Stimulated activated memory B cell treated with anti-CD40 and anti-IgM and Interleukin-4, amounts not matched to agents 10 μg/mL and 1 μg/mL and 100 μg/mL, for 72 hours (primary cell): ENCODE data around the gene TBX18.

ENCODE experiments used
- ATAC-seq: fragments of 150-1000 bp; cut with Tn5 transposase; 2 replicates; pipeline ENCODE4 v1.10.0; 2021
- H3K27ac Mint-ChIP-seq: one replicate; pipeline ENCODE4 v1.8.0; 2022; ENCODE audit warnings: mild to moderate bottlenecking, mixed read lengths
- H3K27me3 Mint-ChIP-seq: one replicate; pipeline ENCODE4 v1.8.0; 2022; ENCODE audit warnings: mixed read lengths
- H3K36me3 Mint-ChIP-seq: one replicate; pipeline ENCODE4 v1.8.0; 2022; ENCODE audit warnings: mixed read lengths
- H3K4me1 Mint-ChIP-seq: one replicate; pipeline ENCODE4 v1.8.0; 2022; ENCODE audit warnings: mixed read lengths
- H3K4me3 Mint-ChIP-seq: one replicate; pipeline ENCODE4 v1.8.0; 2022; ENCODE audit warnings: mild to moderate bottlenecking, moderate library complexity, mixed read lengths
- H3K9me3 Mint-ChIP-seq: one replicate; pipeline ENCODE4 v1.8.0; 2022; ENCODE audit warnings: mixed read lengths

TBX18 gene

DNA sequence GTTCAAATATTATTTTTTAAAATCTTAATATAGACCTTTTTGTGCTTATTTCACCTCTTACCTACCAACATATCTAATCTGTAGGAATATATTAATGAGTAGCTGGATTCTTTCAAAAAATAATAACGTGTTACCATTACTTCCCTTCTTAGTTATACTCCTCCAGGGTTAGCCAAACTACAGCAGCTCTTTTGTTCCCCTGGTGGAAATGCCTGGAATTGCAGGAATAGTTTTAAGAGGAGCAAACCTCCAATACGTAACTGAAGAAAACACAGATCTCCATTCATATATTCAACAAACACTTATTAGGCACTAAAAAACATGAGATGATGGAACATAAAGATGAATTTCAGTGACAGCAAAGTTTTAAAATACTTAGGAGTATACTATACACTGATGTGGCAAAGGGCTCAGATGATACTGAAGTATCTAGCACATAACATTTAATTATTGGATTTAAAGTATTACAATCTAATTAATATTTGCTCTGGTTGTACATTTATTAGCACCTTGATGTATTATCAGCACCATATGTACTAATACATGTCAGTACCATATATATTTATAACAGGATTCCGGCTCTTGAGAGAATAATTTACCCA is 78.3 kb downstream of the TBX18 start:
- no peak for ATAC-seq
- H3K27ac Mint-ChIP-seq: no peak overlapping the region
- H3K9me3 Mint-ChIP-seq: peaks cover 3% of the 10 kb centered on the region
- H3K4me1 Mint-ChIP-seq: no peaks in the 10 kb centered on the region
- no peaks in the 10 kb centered on the region for H3K27me3 Mint-ChIP-seq
- H3K4me3 Mint-ChIP-seq: no peak overlapping the region
- H3K36me3 Mint-ChIP-seq: no peaks in the 10 kb centered on the region

DNA sequence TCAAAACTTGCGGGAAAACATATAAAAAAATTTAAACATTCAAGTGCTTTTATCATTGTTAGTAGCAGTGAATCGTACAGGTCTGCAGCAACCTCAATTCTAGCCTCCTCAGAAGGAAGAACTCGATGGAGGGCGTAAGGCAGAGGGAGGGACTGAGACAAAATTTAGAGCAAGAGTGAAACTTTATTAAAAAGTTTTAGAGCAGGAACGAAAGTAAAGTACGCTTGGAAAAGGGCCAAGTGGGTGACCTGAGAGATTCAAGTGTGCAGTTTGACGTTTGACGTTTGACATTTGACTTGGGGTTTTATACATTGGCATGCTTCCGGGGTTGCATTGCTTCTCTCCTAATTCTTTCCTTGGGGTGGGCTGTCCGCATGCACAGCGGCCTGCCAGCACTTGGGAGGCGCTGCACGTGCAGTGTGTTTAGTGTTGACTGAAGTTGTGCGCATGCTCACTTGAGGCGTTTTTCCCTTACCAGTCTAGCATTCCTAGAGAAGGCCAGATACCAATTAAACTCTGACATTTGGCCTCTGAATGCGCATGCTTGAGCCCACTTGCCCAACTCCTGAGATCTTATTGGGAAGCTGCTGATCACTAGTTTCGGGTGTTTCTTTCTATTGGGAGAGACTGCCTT is 82.6 kb downstream of the TBX18 start:
- H3K4me3 Mint-ChIP-seq: no peak overlapping the region
- H3K36me3 Mint-ChIP-seq: no peaks in the 10 kb centered on the region
- H3K27me3 Mint-ChIP-seq: no peaks in the 10 kb centered on the region
- no peaks in the 10 kb centered on the region for H3K4me1 Mint-ChIP-seq
- peaks cover 2% of the 10 kb centered on the region for H3K9me3 Mint-ChIP-seq
- ATAC-seq: no peak
- H3K27ac Mint-ChIP-seq: no peak overlapping the region

GRCh38 chr6:84675651-84676050 is 88.7 kb downstream of the TBX18 start:
- H3K4me1 Mint-ChIP-seq: no peaks in the 10 kb centered on the region
- H3K4me3 Mint-ChIP-seq: no peak overlapping the region
- ATAC-seq: no peak
- H3K36me3 Mint-ChIP-seq: no peaks in the 10 kb centered on the region
- no peaks in the 10 kb centered on the region for H3K27me3 Mint-ChIP-seq
- peaks cover 8% of the 10 kb centered on the region for H3K9me3 Mint-ChIP-seq
- H3K27ac Mint-ChIP-seq: no peak overlapping the region

DNA sequence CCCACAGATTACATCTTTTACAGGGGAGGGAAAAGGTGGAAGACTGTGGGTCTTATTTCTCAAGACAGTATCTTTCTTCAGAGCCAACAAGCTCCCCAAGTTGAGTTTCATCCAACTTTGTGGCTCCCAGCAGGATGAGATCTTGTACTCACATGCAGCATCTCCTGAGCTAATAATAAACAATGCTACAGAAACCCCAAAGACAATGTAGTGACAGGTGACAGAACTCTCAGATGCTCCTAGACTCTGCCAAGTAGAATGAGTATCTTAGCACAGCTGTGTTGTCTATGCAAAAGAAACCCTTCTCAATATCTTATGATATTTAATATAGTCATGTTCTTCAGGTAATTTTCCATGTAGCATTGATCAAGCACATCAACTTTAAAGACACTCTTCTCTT is 90.0 kb downstream of the TBX18 start:
- ATAC-seq: no peak
- no peak overlapping the region for H3K4me3 Mint-ChIP-seq
- H3K4me1 Mint-ChIP-seq: no peaks in the 10 kb centered on the region
- H3K27ac Mint-ChIP-seq: no peak overlapping the region
- peaks cover 8% of the 10 kb centered on the region for H3K9me3 Mint-ChIP-seq
- H3K27me3 Mint-ChIP-seq: no peaks in the 10 kb centered on the region
- no peaks in the 10 kb centered on the region for H3K36me3 Mint-ChIP-seq

DNA sequence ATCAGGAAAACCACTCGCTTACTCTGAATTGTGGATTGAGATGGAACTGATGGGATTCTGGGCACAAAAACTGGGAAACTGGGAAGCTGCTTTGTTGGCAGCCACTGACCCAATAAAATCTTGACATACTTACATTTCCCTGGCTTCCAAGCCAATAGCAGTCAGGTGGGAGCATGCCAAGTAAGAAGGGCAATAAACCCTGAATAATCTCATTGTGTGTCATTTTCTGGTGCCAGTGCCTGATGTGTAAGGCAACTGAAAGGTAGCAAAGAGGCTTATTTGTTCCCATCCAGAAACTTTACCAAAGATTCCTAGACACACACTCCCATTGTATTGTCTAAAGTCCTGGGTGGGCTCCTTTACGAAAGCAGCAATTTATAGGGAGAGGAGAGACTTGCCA is 93.2 kb downstream of the TBX18 start:
- H3K27ac Mint-ChIP-seq: no peak overlapping the region
- peaks cover 3% of the 10 kb centered on the region for H3K9me3 Mint-ChIP-seq
- H3K4me3 Mint-ChIP-seq: no peak overlapping the region
- no peaks in the 10 kb centered on the region for H3K36me3 Mint-ChIP-seq
- no peak for ATAC-seq
- H3K4me1 Mint-ChIP-seq: no peaks in the 10 kb centered on the region
- H3K27me3 Mint-ChIP-seq: no peaks in the 10 kb centered on the region

- H3K36me3 Mint-ChIP-seq: no peaks in the 10 kb centered on the region
- H3K4me1 Mint-ChIP-seq: no peaks in the 10 kb centered on the region
- H3K27me3 Mint-ChIP-seq: no peaks in the 10 kb centered on the region
- ATAC-seq: no peak
- no peak overlapping the region for H3K27ac Mint-ChIP-seq
- H3K4me3 Mint-ChIP-seq: no peak overlapping the region
- peaks cover 3% of the 10 kb centered on the region for H3K9me3 Mint-ChIP-seq
These were observed 94.5 kb downstream of the TBX18 start for GRCh38 chr6:84669945-84670344.

DNA sequence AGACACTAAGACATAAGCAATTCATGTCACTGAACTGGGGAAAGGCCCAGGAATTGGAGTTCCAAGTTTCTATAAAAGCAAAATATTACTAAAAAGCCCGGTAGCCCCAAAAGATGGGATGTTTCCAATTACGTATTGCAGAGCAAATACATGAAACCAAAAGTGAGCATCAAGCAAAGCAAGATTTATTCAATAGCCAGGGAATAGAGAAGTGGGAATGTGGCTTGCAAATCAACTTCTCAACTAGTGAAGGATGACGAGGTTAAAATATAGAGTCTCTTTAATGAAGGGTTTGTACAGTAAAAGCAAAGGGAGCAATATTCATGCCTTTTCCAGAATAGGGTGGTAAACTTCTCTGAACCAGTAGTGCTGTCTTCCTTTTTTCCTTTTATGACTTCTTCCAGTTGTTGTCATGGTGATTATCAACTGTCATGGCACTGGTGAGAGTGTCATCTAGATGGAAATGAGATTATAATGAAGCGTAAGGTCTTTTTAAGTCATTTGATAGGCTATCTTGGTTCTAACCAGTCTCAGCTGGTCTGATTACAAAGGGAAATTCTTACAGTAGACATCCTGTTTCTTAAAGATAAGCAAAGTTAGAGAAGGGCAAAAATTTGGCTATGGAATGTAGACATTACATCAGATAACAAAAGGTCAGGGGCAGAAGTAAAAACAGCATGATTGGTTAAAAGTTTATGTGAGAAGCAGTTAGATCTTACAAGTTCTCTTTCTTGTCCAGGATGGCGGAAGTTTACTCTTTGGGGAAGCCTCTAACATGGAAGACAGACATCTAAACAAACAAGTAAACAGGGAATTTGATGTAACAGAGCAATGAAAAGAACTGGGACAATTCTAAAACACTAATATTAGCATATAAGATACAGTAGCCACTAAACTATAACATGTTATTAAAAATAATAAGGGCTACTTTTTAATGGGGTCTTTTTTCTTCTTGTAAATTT is 96.9 kb downstream of the TBX18 start:
- ATAC-seq: no peak
- Mint-ChIP-seq H3K27me3 (no peaks in the 10 kb centered on the region), H3K4me3 (no peak overlapping the region), H3K27ac (no peak overlapping the region), H3K4me1 (no peaks in the 10 kb centered on the region), H3K9me3 (peaks cover 3% of the 10 kb centered on the region), H3K36me3 (no peaks in the 10 kb centered on the region)

GRCh38 chr6:84665401-84665800 is 99.0 kb downstream of the TBX18 start:
- no peaks in the 10 kb centered on the region for H3K27me3 Mint-ChIP-seq
- H3K9me3 Mint-ChIP-seq: peaks cover 3% of the 10 kb centered on the region
- no peaks in the 10 kb centered on the region for H3K4me1 Mint-ChIP-seq
- H3K36me3 Mint-ChIP-seq: no peaks in the 10 kb centered on the region
- H3K4me3 Mint-ChIP-seq: no peak overlapping the region
- H3K27ac Mint-ChIP-seq: no peak overlapping the region
- no peak for ATAC-seq

DNA sequence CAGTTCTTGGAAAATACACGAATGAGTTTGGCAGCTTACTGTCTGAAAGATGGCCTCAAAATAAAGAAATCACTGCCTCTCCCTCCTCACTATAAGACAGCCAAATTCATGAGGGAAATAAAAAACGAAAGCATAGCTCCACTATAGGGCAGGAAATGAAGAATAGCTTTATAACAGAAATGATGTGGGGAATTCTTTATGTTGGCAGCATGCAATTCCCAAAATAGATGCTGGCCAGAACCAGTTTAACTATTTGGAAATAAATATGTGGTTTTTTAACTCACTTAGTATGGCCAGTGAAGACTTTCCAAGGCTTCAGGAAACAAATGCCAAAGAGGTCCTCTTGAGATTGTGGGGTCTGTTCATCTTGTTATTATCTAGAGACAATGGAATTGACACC is 100.5 kb downstream of the TBX18 start:
- Mint-ChIP-seq H3K27me3 (no peaks in the 10 kb centered on the region), H3K27ac (no peak overlapping the region), H3K36me3 (no peaks in the 10 kb centered on the region), H3K4me1 (no peaks in the 10 kb centered on the region), H3K9me3 (peaks cover 3% of the 10 kb centered on the region), H3K4me3 (no peak overlapping the region)
- no peak for ATAC-seq

GRCh38 chr6:84657486-84657885 is 106.9 kb downstream of the TBX18 start:
- Mint-ChIP-seq H3K27ac (no peak overlapping the region), H3K4me1 (no peaks in the 10 kb centered on the region), H3K27me3 (no peaks in the 10 kb centered on the region), H3K9me3 (no peaks in the 10 kb centered on the region), H3K36me3 (no peaks in the 10 kb centered on the region), H3K4me3 (no peak overlapping the region)
- ATAC-seq: no peak

GRCh38 chr6:84657025-84657424 is 107.4 kb downstream of the TBX18 start:
- Mint-ChIP-seq H3K9me3 (no peaks in the 10 kb centered on the region), H3K4me1 (no peaks in the 10 kb centered on the region), H3K36me3 (no peaks in the 10 kb centered on the region), H3K4me3 (no peak overlapping the region), H3K27me3 (no peaks in the 10 kb centered on the region), H3K27ac (no peak overlapping the region)
- peak; percentile 8 for ATAC-seq

DNA sequence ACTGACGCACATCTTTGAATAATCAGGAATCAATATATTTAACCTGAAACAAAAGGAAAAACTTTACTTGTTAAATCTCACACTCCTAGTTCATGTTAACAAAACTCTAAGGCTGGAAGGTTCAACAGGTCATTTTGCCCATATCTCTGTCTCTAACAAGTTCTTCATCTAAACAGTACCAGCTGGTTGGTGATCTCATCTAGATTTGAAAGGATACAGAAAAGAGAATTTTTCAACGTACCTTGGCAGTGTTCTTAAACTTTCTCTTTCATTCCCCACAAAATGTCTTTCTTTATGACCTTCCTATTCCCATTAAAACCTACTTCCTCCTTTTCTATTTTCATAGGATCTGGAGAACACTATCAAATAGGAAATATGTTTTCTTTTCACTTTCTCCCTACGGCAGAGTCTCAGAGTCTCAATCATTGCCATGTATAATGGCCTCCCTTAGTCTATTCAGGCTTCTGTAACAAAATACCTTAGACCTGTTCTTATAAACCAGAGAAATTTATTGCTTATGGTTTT is 111.3 kb downstream of the TBX18 start:
- no peaks in the 10 kb centered on the region for H3K36me3 Mint-ChIP-seq
- no peaks in the 10 kb centered on the region for H3K9me3 Mint-ChIP-seq
- no peaks in the 10 kb centered on the region for H3K27me3 Mint-ChIP-seq
- H3K4me1 Mint-ChIP-seq: no peaks in the 10 kb centered on the region
- ATAC-seq: no peak
- no peak overlapping the region for H3K27ac Mint-ChIP-seq
- H3K4me3 Mint-ChIP-seq: no peak overlapping the region

DNA sequence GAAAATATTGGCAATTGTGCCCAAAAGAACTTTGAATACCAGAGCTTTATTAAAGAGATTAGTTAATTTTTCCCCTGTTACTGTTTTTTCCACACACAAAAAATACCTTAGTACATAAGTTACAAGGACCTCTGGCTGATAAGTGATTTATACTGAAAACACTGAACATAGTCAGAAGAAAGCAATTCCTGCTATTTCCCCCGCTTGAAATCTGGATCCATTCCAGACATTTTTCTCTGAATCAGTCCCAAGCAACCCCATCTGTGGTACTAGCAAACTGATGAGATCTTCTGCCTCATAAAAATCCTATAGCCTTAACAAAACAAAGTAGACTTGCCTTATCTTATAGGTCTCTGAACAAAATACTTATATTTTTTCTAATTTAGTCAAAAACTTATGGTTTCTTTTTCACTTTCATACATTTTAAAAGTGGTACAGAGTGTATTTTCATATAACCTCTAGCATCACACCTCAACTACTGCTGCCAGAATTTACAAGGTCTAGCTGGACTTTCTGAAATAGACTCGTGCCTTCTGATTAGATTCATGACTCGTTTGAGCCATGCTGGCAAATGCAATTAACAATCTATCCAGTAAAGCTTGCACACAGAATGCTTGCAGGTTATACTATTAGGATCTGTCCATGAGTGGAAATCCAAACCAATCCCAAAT is 111.9 kb downstream of the TBX18 start:
- Mint-ChIP-seq H3K9me3 (no peaks in the 10 kb centered on the region), H3K36me3 (no peaks in the 10 kb centered on the region), H3K27me3 (no peaks in the 10 kb centered on the region), H3K4me3 (no peak overlapping the region), H3K27ac (no peak overlapping the region), H3K4me1 (no peaks in the 10 kb centered on the region)
- ATAC-seq: no peak

DNA sequence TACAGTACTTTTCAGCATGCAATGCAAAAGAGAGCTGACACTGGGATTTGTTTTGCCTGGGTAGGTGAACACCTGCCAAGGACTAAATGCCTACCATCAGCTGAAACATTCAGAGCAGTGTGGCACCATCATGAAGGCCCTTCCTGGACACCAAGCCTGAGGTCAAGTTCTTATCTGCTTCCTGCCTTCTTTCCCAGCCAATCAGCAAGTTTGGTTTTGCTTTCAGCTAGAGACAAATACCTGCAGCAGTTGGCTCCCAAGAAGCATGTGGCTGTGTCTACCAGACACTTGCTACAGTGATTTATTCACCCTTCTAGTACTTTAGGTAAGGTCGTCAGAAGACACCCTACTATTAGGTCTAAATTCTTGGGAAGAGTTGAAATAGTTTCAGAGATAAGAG is 112.8 kb downstream of the TBX18 start:
- ATAC-seq: no peak
- H3K9me3 Mint-ChIP-seq: no peaks in the 10 kb centered on the region
- no peaks in the 10 kb centered on the region for H3K36me3 Mint-ChIP-seq

GRCh38 chr6:84648444-84648843 is 116.0 kb downstream of the TBX18 start:
- Mint-ChIP-seq H3K4me1 (no peaks in the 10 kb centered on the region), H3K27me3 (no peaks in the 10 kb centered on the region), H3K36me3 (no peaks in the 10 kb centered on the region), H3K27ac (no peak overlapping the region), H3K4me3 (no peak overlapping the region), H3K9me3 (no peaks in the 10 kb centered on the region)
- no peak for ATAC-seq

More for the DNA sequence above, 112.8 kb downstream of the TBX18 start:
- H3K27me3 Mint-ChIP-seq: no peaks in the 10 kb centered on the region
- no peak overlapping the region for H3K27ac Mint-ChIP-seq
- H3K4me1 Mint-ChIP-seq: no peaks in the 10 kb centered on the region
- H3K4me3 Mint-ChIP-seq: no peak overlapping the region
